Esophagus muscularis mucosa (tissue), 4 donors: Measurements from ENCODE around the gene MIR17HG. TPM values are rescaled to one million over a fixed set of nuclear protein-coding genes. Genes with fewer than 3 reads are reported as not detected.

ENCODE experiments used
- DNase-seq: peaks from one replicate; pipeline ENCODE4 v3.0.0-alpha.2; 2017; ENCODE audit errors: extremely low spot score
- H3K27ac ChIP-seq, 4 donors: fragments of 200-600 bp; sonication (generic); replicated peaks in 1 of 4; 1 replicate in 3 of 4; 2 replicates in 1 of 4; pipeline ENCODE4 v1.5.1; 2016 to 2019; ENCODE audit warnings: mild to moderate bottlenecking in 1 of 4
- H3K27me3 ChIP-seq, 4 donors: fragments of 200-600 bp; sonication (generic); one replicate each; pipeline versions ENCODE4 v1.5.1 to v1.6.0; 2016 to 2019
- H3K36me3 ChIP-seq, 4 donors: fragments of 200-600 bp; sonication (generic); one replicate each; pipeline ENCODE4 v1.5.1; 2016 to 2019
- H3K4me1 ChIP-seq, 4 donors: fragments of 200-600 bp; sonication (generic); one replicate each; pipeline ENCODE4 v1.5.1; 2016 to 2019
- H3K4me3 ChIP-seq, 4 donors: fragments of 200-600 bp; sonication (generic); 1 replicate in 2 of 4; 2 replicates in 2 of 4; pipeline ENCODE4 v1.5.1; 2016 to 2019; ENCODE audit warnings: mild to moderate bottlenecking in 4 of 4, moderate library complexity in 1 of 4
- H3K9me3 ChIP-seq, 4 donors: fragments of 200-600 bp; sonication (generic); 1 replicate in 3 of 4; 2 replicates in 1 of 4; pipeline ENCODE4 v1.5.1; 2016 to 2019
- CTCF ChIP-seq, 3 experiments: fragments of 200-600 bp in 2 of 3; fragments of 450-650 bp in 1 of 3; sonication (generic) in 2 of 3; IDR thresholded peaks; one replicate each; pipeline ENCODE4 v1.5.1; 2017 to 2019; ENCODE audit warnings: antibody characterized with exemption in 3 of 3, mild to moderate bottlenecking in 2 of 3, moderate library complexity in 1 of 3
- EP300 ChIP-seq: sonication (generic); formaldehyde crosslinking; IDR thresholded peaks from one replicate; pipeline ENCODE4 v1.6.1; 2017; ENCODE audit warnings: antibody characterized with exemption
- POLR2A ChIP-seq: fragments of 450-650 bp; IDR thresholded peaks from one replicate; pipeline ENCODE4 v1.6.1; 2017; ENCODE audit warnings: antibody characterized with exemption, moderate library complexity, mild to moderate bottlenecking, low read depth
- POLR2AphosphoS5 ChIP-seq, 2 donors: sonication (generic); formaldehyde crosslinking; IDR thresholded peaks; one replicate each; pipeline ENCODE4 v1.6.1; 2017; ENCODE audit warnings: antibody characterized with exemption in 2 of 2
- WGBS: methylation state at CpG from one replicate; pipeline ENCODE4 v1.1.5; 2018; 5-methylcytosine and 5-hydroxymethylcytosine counted together
- intact Hi-C: fragments of 100-400 bp; cut with DNase I; formaldehyde crosslinking; loops from one replicate; pipeline ENCODE4 v1.15.1; 2023
- total RNA-seq, 4 donors: library from RNA; depleted of rRNA; stranded (reverse); fragments of >200 nt; gene quantifications; one replicate each; pipeline versions ENCODE4 v1.1.0 to v1.2.1, GENCODE V29; 2016

The MIR17HG gene
- total RNA-seq, 4 donors from 2014 or later = 0.45 to 6.6 (median 1.9) TPM

DNA sequence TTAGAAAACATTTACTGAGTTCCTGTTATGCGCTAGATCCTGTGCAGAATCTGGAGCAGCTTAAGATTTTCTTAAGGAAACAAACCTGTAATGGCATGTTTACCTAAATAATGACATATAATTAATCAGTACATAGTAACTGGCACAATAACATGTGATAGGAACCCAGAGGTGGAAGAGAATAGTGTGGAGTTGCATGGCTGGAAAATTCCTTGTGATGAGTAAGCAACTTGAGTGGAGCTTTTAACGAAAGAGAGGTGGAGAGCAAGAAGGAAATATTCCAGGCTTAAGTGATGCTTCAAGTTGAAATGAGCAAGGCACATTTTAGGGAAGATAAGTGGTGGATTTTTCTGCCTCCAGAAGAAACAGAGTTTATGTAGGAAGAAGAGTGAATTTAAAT is 41.7 kb downstream of the MIR17HG start:
- no peak for TF ChIP-seq POLR2A
- no peak for TF ChIP-seq POLR2AphosphoS5 (IDR thresholded peaks at IDR 0.05)
- no peak for TF ChIP-seq EP300
- TF ChIP-seq CTCF (IDR thresholded peaks at IDR 0.05) = no peak
- H3K4me1 ChIP-seq = no peaks in the 10 kb centered on the region
- H3K27ac ChIP-seq = no peak overlapping the region
- 85% methylated on average over 2 of the region's 2 CpGs for WGBS
- intact Hi-C loops = no loop called here
- H3K27me3 ChIP-seq = peaks cover 0 to 39% (median 4%) of the 10 kb centered on the region in 4 donors
- H3K36me3 ChIP-seq = no peaks in the 10 kb centered on the region
- no peak overlapping the region for H3K4me3 ChIP-seq
- DNase-seq = no peak
- H3K9me3 ChIP-seq = no peaks in the 10 kb centered on the region

DNA sequence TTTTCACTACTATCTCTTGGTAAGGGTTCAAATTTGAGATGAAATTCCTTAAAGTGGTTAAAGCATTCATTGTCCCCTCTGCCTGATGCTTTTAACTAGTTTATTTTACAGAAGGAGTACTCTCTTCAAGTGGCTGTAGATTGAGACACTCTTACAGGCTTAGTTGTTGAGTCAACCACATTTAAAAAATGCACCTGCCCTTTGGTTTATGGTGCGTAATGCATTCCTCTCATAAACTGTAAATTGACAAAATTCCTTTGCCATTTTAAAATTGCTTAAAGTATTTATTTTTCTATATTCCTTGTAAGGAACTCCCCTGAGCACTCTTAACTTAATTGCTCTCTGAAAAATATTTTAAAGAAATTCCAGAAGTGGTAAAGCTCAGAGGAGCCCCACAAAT is 50.1 kb downstream of the MIR17HG start:
- Histone ChIP-seq H3K9me3 (no peaks in the 10 kb centered on the region), H3K27ac (no peak overlapping the region), H3K4me1 (peaks cover 11 to 19% (median 17%) of the 10 kb centered on the region in 4 donors), H3K27me3 (peaks cover 0 to 70% (median 22%) of the 10 kb centered on the region in 4 donors), H3K36me3 (no peaks in the 10 kb centered on the region), H3K4me3 (no peak overlapping the region)
- intact Hi-C loops = no loop called here
- 90% methylated on average over 1 of the region's 1 CpG for WGBS
- TF ChIP-seq POLR2AphosphoS5 (IDR thresholded peaks at IDR 0.05) = no peak
- no peak for TF ChIP-seq EP300
- TF ChIP-seq CTCF (IDR thresholded peaks at IDR 0.05) = no peak
- TF ChIP-seq POLR2A = no peak
- no peak for DNase-seq

- no peaks in the 10 kb centered on the region for H3K9me3 ChIP-seq
- peaks cover 0 to 70% (median 22%) of the 10 kb centered on the region in 4 donors for H3K27me3 ChIP-seq
- intact Hi-C loops = no loop called here
- DNase-seq = no peak
- H3K36me3 ChIP-seq = no peaks in the 10 kb centered on the region
- H3K4me1 ChIP-seq = peaks cover 11 to 19% (median 17%) of the 10 kb centered on the region in 4 donors
- H3K27ac ChIP-seq = no peak within 1 kb of the TSS
- TF ChIP-seq POLR2AphosphoS5 (IDR thresholded peaks at IDR 0.05) = no peak
- TF ChIP-seq EP300 = no peak
- no peak for TF ChIP-seq POLR2A
- no peak for TF ChIP-seq CTCF (IDR thresholded peaks at IDR 0.05)
- peak within 1 kb of the TSS; percentile 52 to 60 (median 54) for H3K4me3 ChIP-seq
- WGBS = 5% methylated on average over 8 of the region's 76 CpGs
These were observed 51.1 kb downstream of the MIR17HG start, which contains the start of gene GPC5 for GRCh38 chr13:91398413-91399188. Gene GPC5 (plus strand): TSS chr13:91398621.

DNA sequence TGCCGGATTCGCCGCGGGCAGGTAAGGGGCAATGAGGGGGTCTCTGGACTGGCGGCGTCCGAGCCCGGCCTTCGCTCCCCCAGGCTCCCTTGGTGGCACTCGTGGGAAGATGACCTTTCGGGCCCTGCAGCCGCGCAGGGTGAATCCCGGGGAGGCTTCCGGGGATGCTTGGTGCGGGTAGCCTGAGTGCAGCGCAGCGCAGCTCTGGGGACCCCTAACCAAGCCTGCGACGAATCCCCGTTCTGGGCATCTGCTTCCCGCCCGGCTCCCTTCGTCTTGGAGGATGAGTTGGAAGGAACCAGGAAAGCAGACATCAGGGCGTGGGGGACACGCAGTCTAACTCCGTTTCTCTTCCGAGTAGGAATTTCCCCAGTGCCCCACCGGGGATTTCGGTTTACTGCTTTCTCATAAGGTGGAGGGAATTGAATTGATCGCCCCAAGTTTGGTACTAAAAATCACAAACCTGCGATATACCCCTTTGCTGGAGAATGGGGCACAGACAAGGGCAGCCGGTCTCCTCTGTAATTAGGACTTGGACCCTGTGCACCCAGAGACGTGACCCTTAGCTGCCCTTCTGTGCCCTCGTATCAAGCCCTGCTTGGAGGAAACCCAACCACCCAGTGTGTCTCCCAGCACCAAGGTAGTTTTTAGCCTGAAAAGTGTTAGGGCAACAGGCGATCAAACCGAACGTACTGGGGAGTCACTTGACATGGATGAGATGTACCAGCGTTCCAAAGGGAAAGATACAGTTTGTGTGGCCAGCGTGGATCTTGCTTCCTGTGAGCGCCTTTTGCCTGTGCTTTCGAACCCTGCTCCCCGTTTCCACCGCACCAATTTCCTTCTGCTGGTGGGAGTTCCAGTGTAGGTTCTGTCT is 51.9 kb downstream of the MIR17HG start:
- intact Hi-C loops = no loop called here

More for the DNA sequence above, 51.9 kb downstream of the MIR17HG start:
- no peaks in the 10 kb centered on the region for H3K36me3 ChIP-seq
- peak overlapping the region; percentile 52 to 60 (median 54) for H3K4me3 ChIP-seq
- no peaks in the 10 kb centered on the region for H3K9me3 ChIP-seq
- H3K27ac ChIP-seq = no peak overlapping the region
- WGBS = 59% methylated on average over 27 of the region's 44 CpGs
- no peak for TF ChIP-seq CTCF (IDR thresholded peaks at IDR 0.05)
- no peak for TF ChIP-seq POLR2AphosphoS5 (IDR thresholded peaks at IDR 0.05)
- no peak for TF ChIP-seq EP300
- TF ChIP-seq POLR2A = no peak
- peaks cover 0 to 62% (median 22%) of the 10 kb centered on the region in 4 donors for H3K27me3 ChIP-seq
- H3K4me1 ChIP-seq = peaks cover 11 to 19% (median 17%) of the 10 kb centered on the region in 4 donors
- DNase-seq = no peak
